Mesenteric fat pad (tissue), 1 donor: ENCODE measurements around the gene COL13A1. TPM values are rescaled to one million over a fixed set of nuclear protein-coding genes. Genes with fewer than 3 reads are reported as not detected.

Experiments used
- DNase-seq: peaks from one replicate; pipeline ENCODE4 v3.0.0-alpha.2; 2020; ENCODE audit warnings: low spot score
- total RNA-seq: library from RNA; stranded (reverse); fragmentation: NEBNext Ultra II Directional; extraction: Animal tissue kit (Norgen Biotek cat#: 25700); gene quantifications from one replicate; pipeline ENCODE4 v1.2.1, GENCODE V29; 2021
- donor health status: DM: yes; HTN: yes; CAD: no.

COL13A1 gene
- total RNA-seq, 1 donor from 2014 or later, result not detected

- no peak for DNase-seq
Observed at GRCh38 chr10:70007116-70007820, 205.6 kb downstream of the COL13A1 start.

Other genes with a start within 250 kb of the COL13A1 start
- 0.71 TPM for gene NEUROG3, start 228.5 kb upstream of the COL13A1 start, total RNA-seq
- gene FAM241B, start 171.7 kb upstream of the COL13A1 start, total RNA-seq, result 2.6 TPM